Neural progenitor cell (in vitro differentiated cells): ENCODE results near the gene FAM24B. TPM values are rescaled to one million over a fixed set of nuclear protein-coding genes. Genes with fewer than 3 reads are reported as not detected.

Experiments
- DNase-seq: peaks from one replicate; pipeline ENCODE4 v3.0.0-alpha.2; 2016; ENCODE audit warnings: low spot score
- H2AFZ ChIP-seq: fragments of 200-600 bp; sonication (generic); replicated peaks from 2 replicates; pipeline ENCODE4 v1.6.1; 2016; ENCODE audit warnings: antibody characterized with exemption
- H3F3A ChIP-seq: fragments of 200-600 bp; sonication (generic); 2 replicates; pipeline ENCODE4 v1.6.1; 2016; ENCODE audit warnings: antibody characterized with exemption, low read depth
- H3K27ac ChIP-seq: fragments of 200-600 bp; sonication (generic); 2 replicates; pipeline ENCODE4 v1.5.1; 2016; ENCODE audit warnings: mild to moderate bottlenecking
- H3K27me3 ChIP-seq: fragments of 200-600 bp; sonication (generic); 2 replicates; pipeline ENCODE4 v1.6.1; 2016; ENCODE audit warnings: mild to moderate bottlenecking, moderate library complexity
- H3K36me3 ChIP-seq: fragments of 200-600 bp; sonication (generic); 2 replicates; pipeline ENCODE4 v1.5.1; 2016
- H3K4me1 ChIP-seq: fragments of 200-600 bp; sonication (generic); 2 replicates; pipeline ENCODE4 v1.6.1; 2016; ENCODE audit warnings: mixed run types
- H3K4me2 ChIP-seq: fragments of 200-600 bp; sonication (generic); 2 replicates; pipeline ENCODE4 v1.6.1; 2016
- H3K4me3 ChIP-seq: fragments of 200-600 bp; sonication (generic); 2 replicates; pipeline ENCODE4 v1.5.1; 2016
- H3K79me2 ChIP-seq: fragments of 200-600 bp; sonication (generic); 2 replicates; pipeline ENCODE4 v1.6.1; 2016; ENCODE audit warnings: low read depth
- H3K9ac ChIP-seq: fragments of 200-600 bp; sonication (generic); 2 replicates; pipeline ENCODE4 v1.6.1; 2016
- H3K9me3 ChIP-seq: fragments of 200-600 bp; sonication (generic); 2 replicates; pipeline ENCODE4 v1.5.1; 2016; ENCODE audit warnings: low read depth
- H4K20me1 ChIP-seq: fragments of 200-600 bp; sonication (generic); 2 replicates; pipeline ENCODE4 v1.6.1; 2016; ENCODE audit warnings: low read depth
- H3K27ac Mint-ChIP-seq: 3 replicates; pipeline ENCODE4 v1.8.0; 2021; ENCODE audit warnings: mixed read lengths
- H3K27me3 Mint-ChIP-seq: 2 replicates; pipeline ENCODE4 v1.8.0; 2022; ENCODE audit warnings: low read depth, mild to moderate bottlenecking, inconsistent platforms, moderate library complexity, mixed read lengths; ENCODE audit not compliant: insufficient read depth
- H3K36me3 Mint-ChIP-seq: 3 replicates; pipeline ENCODE4 v1.8.0; 2021; ENCODE audit warnings: mixed read lengths
- H3K4me1 Mint-ChIP-seq: 3 replicates; pipeline ENCODE4 v1.8.0; 2021; ENCODE audit warnings: mixed read lengths
- H3K4me3 Mint-ChIP-seq: 3 replicates; pipeline ENCODE4 v1.8.0; 2021; ENCODE audit warnings: mild to moderate bottlenecking, moderate library complexity, mixed read lengths
- H3K9me3 Mint-ChIP-seq: 3 replicates; pipeline ENCODE4 v1.8.0; 2020; ENCODE audit warnings: mixed read lengths
- EZH2 ChIP-seq: fragments of 200-600 bp; sonication (generic); IDR thresholded peaks from 2 replicates; pipeline ENCODE4 v1.6.1; 2017; ENCODE audit warnings: antibody characterized with exemption, mild to moderate bottlenecking, moderate library complexity
- EZH2phosphoT487 ChIP-seq: fragments of 200-600 bp; sonication (generic); IDR thresholded peaks from 2 replicates; pipeline ENCODE4 v1.6.1; 2017; ENCODE audit warnings: antibody characterized with exemption
- total RNA-seq: library from RNA; depleted of rRNA; stranded (reverse); fragments of >200 nt; gene quantifications from 2 replicates; pipeline ENCODE4 v1.2.3, GENCODE V29; 2015; ENCODE audit warnings: low replicate concordance
- TF ChIP-seq, protein P1 (sequence below): fragments of 200-600 bp; sonication (generic); IDR thresholded peaks from 2 replicates; pipeline ENCODE4 v1.5.1; 2017; ENCODE audit warnings: antibody characterized with exemption, mild to moderate bottlenecking

FAM24B gene
- total RNA-seq, 1 donor from 2014 or later, result not detected

GRCh38 chr10:122814493-122814892 lies 64.9 kb downstream of the FAM24B start:
- H3K27ac Mint-ChIP-seq, result no peak overlapping the region
- TF ChIP-seq EZH2phosphoT487 (no peak), EZH2 (no peak)
- TF ChIP-seq, protein P1, sequence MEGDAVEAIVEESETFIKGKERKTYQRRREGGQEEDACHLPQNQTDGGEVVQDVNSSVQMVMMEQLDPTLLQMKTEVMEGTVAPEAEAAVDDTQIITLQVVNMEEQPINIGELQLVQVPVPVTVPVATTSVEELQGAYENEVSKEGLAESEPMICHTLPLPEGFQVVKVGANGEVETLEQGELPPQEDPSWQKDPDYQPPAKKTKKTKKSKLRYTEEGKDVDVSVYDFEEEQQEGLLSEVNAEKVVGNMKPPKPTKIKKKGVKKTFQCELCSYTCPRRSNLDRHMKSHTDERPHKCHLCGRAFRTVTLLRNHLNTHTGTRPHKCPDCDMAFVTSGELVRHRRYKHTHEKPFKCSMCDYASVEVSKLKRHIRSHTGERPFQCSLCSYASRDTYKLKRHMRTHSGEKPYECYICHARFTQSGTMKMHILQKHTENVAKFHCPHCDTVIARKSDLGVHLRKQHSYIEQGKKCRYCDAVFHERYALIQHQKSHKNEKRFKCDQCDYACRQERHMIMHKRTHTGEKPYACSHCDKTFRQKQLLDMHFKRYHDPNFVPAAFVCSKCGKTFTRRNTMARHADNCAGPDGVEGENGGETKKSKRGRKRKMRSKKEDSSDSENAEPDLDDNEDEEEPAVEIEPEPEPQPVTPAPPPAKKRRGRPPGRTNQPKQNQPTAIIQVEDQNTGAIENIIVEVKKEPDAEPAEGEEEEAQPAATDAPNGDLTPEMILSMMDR, result no peak
- Histone ChIP-seq H3K9ac (no peak overlapping the region), H3K36me3 (no peaks in the 10 kb centered on the region), H3K9me3 (no peaks in the 10 kb centered on the region), H2AFZ (no peak overlapping the region), H3K4me1 (no peaks in the 10 kb centered on the region), H3K4me3 (no peak overlapping the region), H3K79me2 (no peaks in the 10 kb centered on the region), H3K27ac (no peak overlapping the region), H3K27me3 (no peaks in the 10 kb centered on the region), H3F3A (no peaks in the 10 kb centered on the region), H3K4me2 (no peak overlapping the region), H4K20me1 (no peaks in the 10 kb centered on the region)
- no peak overlapping the region for H3K4me3 Mint-ChIP-seq
- H3K9me3 Mint-ChIP-seq, result no peaks in the 10 kb centered on the region
- DNase-seq, result no peak
- peaks cover 3% of the 10 kb centered on the region for H3K27me3 Mint-ChIP-seq
- no peaks in the 10 kb centered on the region for H3K36me3 Mint-ChIP-seq
- H3K4me1 Mint-ChIP-seq, result no peaks in the 10 kb centered on the region

DNA sequence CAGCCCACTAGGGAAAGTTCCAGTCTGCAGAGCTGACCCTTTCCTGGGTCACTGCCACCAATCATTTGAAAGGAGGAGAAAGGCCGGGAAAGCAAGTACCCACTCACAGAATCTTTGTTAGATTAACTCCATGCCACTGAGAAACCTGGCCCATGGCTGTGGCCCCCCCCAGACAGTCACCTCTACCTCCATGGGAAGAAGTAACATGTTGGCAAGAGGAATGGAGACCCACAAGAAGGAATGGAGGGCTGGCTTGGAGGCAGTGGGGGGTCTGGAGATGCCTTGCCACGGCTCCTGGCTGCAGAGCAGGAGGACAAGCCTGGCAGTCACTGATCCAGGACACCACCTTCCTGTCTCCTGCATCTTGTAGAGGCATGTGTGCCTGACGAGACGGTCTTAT lies 66.6 kb downstream of the FAM24B start:
- Histone ChIP-seq H3K4me3 (no peak overlapping the region), H3K9ac (no peak overlapping the region), H3F3A (no peaks in the 10 kb centered on the region), H3K27ac (no peak overlapping the region), H3K4me1 (no peaks in the 10 kb centered on the region), H3K79me2 (no peaks in the 10 kb centered on the region), H3K27me3 (no peaks in the 10 kb centered on the region), H4K20me1 (no peaks in the 10 kb centered on the region), H2AFZ (no peak overlapping the region), H3K36me3 (no peaks in the 10 kb centered on the region), H3K9me3 (no peaks in the 10 kb centered on the region), H3K4me2 (no peak overlapping the region)
- no peak for TF ChIP-seq EZH2phosphoT487
- TF ChIP-seq, protein P1, result no peak
- no peak for TF ChIP-seq EZH2
- Mint-ChIP-seq H3K36me3 (no peaks in the 10 kb centered on the region), H3K4me3 (no peak overlapping the region), H3K4me1 (no peaks in the 10 kb centered on the region), H3K9me3 (no peaks in the 10 kb centered on the region), H3K27me3 (peaks cover 3% of the 10 kb centered on the region), H3K27ac (no peak overlapping the region)
- DNase-seq, result no peak

DNA sequence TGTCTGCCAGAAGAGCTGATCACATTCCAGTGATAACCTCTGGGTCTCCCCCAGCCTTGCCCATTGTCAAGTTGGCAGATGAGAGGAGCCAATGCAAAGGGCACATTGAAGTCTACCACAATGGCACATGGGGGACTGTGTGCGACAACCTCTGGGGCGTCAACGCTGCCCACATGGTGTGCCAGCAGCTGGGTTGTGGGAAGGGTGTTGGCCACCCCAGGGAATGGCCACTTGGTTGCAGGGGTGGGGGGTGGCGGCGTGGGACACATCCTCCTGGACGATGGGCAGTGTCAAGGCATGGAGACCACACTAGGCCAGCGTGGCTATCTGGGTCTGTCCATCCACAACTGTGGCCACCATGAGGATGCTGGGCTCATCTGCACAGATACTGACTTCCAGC lies 77.1 kb downstream of the FAM24B start:
- H4K20me1 ChIP-seq, result no peaks in the 10 kb centered on the region
- H3K36me3 Mint-ChIP-seq, result no peaks in the 10 kb centered on the region
- no peaks in the 10 kb centered on the region for H3K4me1 Mint-ChIP-seq
- no peak overlapping the region for H2AFZ ChIP-seq
- H3K9ac ChIP-seq, result no peak overlapping the region
- no peaks in the 10 kb centered on the region for H3K36me3 ChIP-seq
- no peaks in the 10 kb centered on the region for H3K9me3 Mint-ChIP-seq
- H3K9me3 ChIP-seq, result no peaks in the 10 kb centered on the region
- no peak overlapping the region for H3K4me3 ChIP-seq
- no peak overlapping the region for H3K27ac ChIP-seq
- no peak overlapping the region for H3K27ac Mint-ChIP-seq
- peaks cover 5% of the 10 kb centered on the region for H3K27me3 Mint-ChIP-seq
- no peak overlapping the region for H3K4me2 ChIP-seq
- DNase-seq, result no peak
- H3K79me2 ChIP-seq, result no peaks in the 10 kb centered on the region
- no peak for TF ChIP-seq EZH2phosphoT487
- no peak for TF ChIP-seq EZH2
- TF ChIP-seq, protein P1, result no peak
- H3F3A ChIP-seq, result no peaks in the 10 kb centered on the region
- no peak overlapping the region for H3K4me3 Mint-ChIP-seq
- H3K27me3 ChIP-seq, result no peaks in the 10 kb centered on the region
- no peaks in the 10 kb centered on the region for H3K4me1 ChIP-seq

Other genes starting within 250 kb of the FAM24B start
- gene C10orf120, start 179.7 kb downstream of the FAM24B start, total RNA-seq, result not detected in 2 replicates
- 0.43 and 0.74 TPM in 2 replicates for gene CUZD1, start 33.7 kb downstream of the FAM24B start, total RNA-seq
- not detected in 2 replicates for gene FAM24A, start 31.0 kb upstream of the FAM24B start, total RNA-seq
- 11.4 and 17.7 TPM in 2 replicates for gene C10orf88, start 74.6 kb upstream of the FAM24B start, total RNA-seq
- gene PSTK, start 100.8 kb upstream of the FAM24B start, total RNA-seq, result 12.5 and 18.1 TPM in 2 replicates
- 5.5 and 10.7 TPM in 2 replicates for gene IKZF5, start 129.2 kb upstream of the FAM24B start, total RNA-seq
- 8.9 and 15.0 TPM in 2 replicates for gene ACADSB, start 129.4 kb upstream of the FAM24B start, total RNA-seq